ENCODE measurements around the gene UPK1A. TPM values are rescaled to one million over a fixed set of nuclear protein-coding genes. Genes with fewer than 3 reads are reported as not detected.

UPK1A gene
- total RNA-seq, 2 experiments from 2014 or later, result not detected

DNA sequence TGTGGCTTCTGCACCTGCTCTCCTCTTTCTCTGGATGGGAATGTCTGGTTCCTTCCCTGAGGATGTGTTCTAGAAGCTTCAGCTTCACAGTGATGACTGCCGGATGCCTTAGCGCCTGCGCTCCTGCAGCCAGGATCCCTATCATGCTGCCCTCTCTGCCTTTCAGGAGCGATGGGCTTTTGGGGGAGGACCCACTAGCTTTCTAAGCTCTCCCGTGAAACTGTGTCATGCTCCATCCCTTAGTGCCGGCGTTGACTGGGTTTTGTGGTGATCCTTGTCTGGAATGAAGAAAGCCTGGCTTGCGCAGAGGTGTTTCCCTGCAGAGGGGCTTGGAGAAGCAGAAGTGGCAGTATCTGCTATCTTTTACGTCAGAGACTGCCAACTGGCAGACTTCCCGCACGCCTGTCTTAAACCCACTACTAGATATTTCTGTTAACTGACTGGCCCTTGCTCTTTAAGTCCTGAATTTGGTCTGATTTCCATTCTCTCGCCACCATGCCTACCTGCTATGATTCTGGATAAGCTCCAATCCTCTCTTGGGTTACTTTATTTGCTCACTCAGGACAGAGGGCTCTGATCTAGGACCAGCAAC is 47.7 kb downstream of the UPK1A start:
- BruUV-seq (replicated peaks), result no TSS peak
- Histone ChIP-seq H3K4me3 (ENCODE audit: low read depth, low read length, poor library complexity, severe bottlenecking) (no peak overlapping the region), H3K79me2 (ENCODE audit: insufficient read depth, low read depth, low read length) (peaks cover 9% of the 10 kb centered on the region), H3K36me3 (ENCODE audit: insufficient read depth, low read length) (no peaks in the 10 kb centered on the region), H3K4me1 (ENCODE audit: insufficient read depth, low read length, poor library complexity, severe bottlenecking) (peaks cover 63% of the 10 kb centered on the region), H3K9me3 (ENCODE audit: low read length) (no peaks in the 10 kb centered on the region), H3K27ac (ENCODE audit: low read depth, low read length, poor library complexity, severe bottlenecking) (no peak overlapping the region), H3K4me2 (ENCODE audit: low read length) (peak overlapping the region; percentile 9; the same call in 1 of the 2 replicates), H2AFZ (ENCODE audit: low read length) (no peak overlapping the region), H4K20me1 (ENCODE audit: insufficient read depth, low read length) (peaks cover 1% of the 10 kb centered on the region), H3K9me2 (ENCODE audit: insufficient read depth, low read length) (no peaks in the 10 kb centered on the region)
- ChIA-PET CTCF (ENCODE audit: unreplicated experiment) (interaction anchor here (0.6 to 1.0 kb wide), 2 partner anchors 20 to 395 kb away, joined by 3 to 7 read pairs; no protein-coding TSS in a partner anchor), POLR2A (interaction anchor here (1.3 kb wide), 1 partner anchor 17 kb away, joined by 3 read pairs; no protein-coding TSS in a partner anchor)
- no peak for TF ChIP-seq EZH2phosphoT487 (IDR thresholded peaks at IDR 0.05; ENCODE audit: borderline replicate concordance, low read depth, low read length)
- TF ChIP-seq, protein P1, sequence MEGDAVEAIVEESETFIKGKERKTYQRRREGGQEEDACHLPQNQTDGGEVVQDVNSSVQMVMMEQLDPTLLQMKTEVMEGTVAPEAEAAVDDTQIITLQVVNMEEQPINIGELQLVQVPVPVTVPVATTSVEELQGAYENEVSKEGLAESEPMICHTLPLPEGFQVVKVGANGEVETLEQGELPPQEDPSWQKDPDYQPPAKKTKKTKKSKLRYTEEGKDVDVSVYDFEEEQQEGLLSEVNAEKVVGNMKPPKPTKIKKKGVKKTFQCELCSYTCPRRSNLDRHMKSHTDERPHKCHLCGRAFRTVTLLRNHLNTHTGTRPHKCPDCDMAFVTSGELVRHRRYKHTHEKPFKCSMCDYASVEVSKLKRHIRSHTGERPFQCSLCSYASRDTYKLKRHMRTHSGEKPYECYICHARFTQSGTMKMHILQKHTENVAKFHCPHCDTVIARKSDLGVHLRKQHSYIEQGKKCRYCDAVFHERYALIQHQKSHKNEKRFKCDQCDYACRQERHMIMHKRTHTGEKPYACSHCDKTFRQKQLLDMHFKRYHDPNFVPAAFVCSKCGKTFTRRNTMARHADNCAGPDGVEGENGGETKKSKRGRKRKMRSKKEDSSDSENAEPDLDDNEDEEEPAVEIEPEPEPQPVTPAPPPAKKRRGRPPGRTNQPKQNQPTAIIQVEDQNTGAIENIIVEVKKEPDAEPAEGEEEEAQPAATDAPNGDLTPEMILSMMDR (conservative IDR thresholded peaks at IDR 0.05; ENCODE audit: low read length), result no peak
- DNase-seq (ENCODE audit: low spot score), result no peak
- intact Hi-C loops (cut with micrococcal nuclease; ENCODE audit: unreplicated experiment), result no loop called here

DNA sequence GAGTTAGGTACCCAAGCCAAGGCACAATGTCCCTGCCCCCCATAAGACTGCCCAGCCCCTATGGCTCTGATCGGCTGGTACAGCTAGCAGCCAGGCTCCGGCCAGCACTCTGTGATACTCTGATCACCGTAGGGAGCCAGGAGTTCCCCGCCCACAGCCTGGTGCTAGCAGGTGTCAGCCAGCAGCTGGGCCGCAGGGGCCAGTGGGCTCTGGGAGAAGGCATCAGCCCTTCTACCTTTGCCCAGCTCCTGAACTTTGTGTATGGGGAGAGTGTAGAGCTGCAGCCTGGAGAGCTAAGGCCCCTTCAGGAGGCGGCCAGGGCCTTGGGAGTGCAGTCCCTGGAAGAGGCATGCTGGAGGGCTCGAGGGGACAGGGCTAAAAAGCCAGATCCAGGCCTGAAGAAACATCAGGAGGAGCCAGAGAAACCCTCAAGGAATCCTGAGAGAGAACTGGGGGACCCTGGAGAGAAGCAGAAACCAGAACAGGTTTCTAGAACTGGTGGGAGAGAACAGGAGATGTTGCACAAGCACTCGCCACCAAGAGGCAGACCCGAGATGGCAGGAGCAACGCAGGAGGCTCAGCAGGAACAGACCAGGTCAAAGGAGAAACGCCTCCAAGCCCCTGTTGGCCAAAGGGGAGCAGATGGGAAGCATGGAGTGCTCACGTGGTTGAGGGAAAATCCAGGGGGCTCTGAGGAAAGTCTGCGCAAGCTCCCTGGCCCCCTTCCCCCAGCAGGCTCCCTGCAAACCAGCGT is 48.5 kb downstream of the UPK1A start:
- H4K20me1 ChIP-seq (ENCODE audit: insufficient read depth, low read length), result peaks cover 6% of the 10 kb centered on the region
- no peak overlapping the region for H3K27ac ChIP-seq (ENCODE audit: low read depth, low read length, poor library complexity, severe bottlenecking)
- H3K4me3 ChIP-seq (ENCODE audit: low read depth, low read length, poor library complexity, severe bottlenecking), result no peak overlapping the region
- peak overlapping the region; percentile 9 for H3K4me2 ChIP-seq (ENCODE audit: low read length)
- no peaks in the 10 kb centered on the region for H3K9me3 ChIP-seq (ENCODE audit: low read length)
- ChIA-PET CTCF (ENCODE audit: unreplicated experiment) (interaction anchor here (0.6 to 1.0 kb wide), 2 partner anchors 20 to 396 kb away, joined by 3 to 7 read pairs; no protein-coding TSS in a partner anchor), POLR2A (interaction anchor here (1.3 kb wide), 1 partner anchor 18 kb away, joined by 3 read pairs; no protein-coding TSS in a partner anchor)
- intact Hi-C loops (cut with micrococcal nuclease; ENCODE audit: unreplicated experiment), result loop anchor here (5.0 kb wide), 1 partner anchor 43 kb away; the partner anchor contains the start of genes HSPB6 and PROSER3
- H3K36me3 ChIP-seq (ENCODE audit: insufficient read depth, low read length), result peaks cover 6% of the 10 kb centered on the region; the same call in 1 of the 2 replicates
- no peak for TF ChIP-seq EZH2phosphoT487 (IDR thresholded peaks at IDR 0.05; ENCODE audit: borderline replicate concordance, low read depth, low read length)
- TF ChIP-seq, protein P1 (conservative IDR thresholded peaks at IDR 0.05; ENCODE audit: low read length), result peak; percentile 58
- H3K4me1 ChIP-seq (ENCODE audit: insufficient read depth, low read length, poor library complexity, severe bottlenecking), result peaks cover 69% of the 10 kb centered on the region
- no TSS peak for BruUV-seq (replicated peaks)
- H3K79me2 ChIP-seq (ENCODE audit: insufficient read depth, low read depth, low read length), result peaks cover 17% of the 10 kb centered on the region
- DNase-seq (ENCODE audit: low spot score), result peak; percentile 51
- no peaks in the 10 kb centered on the region for H3K9me2 ChIP-seq (ENCODE audit: insufficient read depth, low read length)
- H2AFZ ChIP-seq (ENCODE audit: low read length), result no peak overlapping the region
